Measurements from ENCODE around the gene PCDHGA3.

- TF ChIP-seq, protein P1, sequence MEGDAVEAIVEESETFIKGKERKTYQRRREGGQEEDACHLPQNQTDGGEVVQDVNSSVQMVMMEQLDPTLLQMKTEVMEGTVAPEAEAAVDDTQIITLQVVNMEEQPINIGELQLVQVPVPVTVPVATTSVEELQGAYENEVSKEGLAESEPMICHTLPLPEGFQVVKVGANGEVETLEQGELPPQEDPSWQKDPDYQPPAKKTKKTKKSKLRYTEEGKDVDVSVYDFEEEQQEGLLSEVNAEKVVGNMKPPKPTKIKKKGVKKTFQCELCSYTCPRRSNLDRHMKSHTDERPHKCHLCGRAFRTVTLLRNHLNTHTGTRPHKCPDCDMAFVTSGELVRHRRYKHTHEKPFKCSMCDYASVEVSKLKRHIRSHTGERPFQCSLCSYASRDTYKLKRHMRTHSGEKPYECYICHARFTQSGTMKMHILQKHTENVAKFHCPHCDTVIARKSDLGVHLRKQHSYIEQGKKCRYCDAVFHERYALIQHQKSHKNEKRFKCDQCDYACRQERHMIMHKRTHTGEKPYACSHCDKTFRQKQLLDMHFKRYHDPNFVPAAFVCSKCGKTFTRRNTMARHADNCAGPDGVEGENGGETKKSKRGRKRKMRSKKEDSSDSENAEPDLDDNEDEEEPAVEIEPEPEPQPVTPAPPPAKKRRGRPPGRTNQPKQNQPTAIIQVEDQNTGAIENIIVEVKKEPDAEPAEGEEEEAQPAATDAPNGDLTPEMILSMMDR (IDR thresholded peaks at IDR 0.05; ENCODE audit: low read depth, low read length) = no peak
- no peak for TF ChIP-seq EZH2phosphoT487 (IDR thresholded peaks at IDR 0.05; ENCODE audit: low read depth)
Measured at GRCh38 chr5:141389153-141390042, 45.8 kb downstream of the PCDHGA3 start.

Measured in OCI-LY3 (cell line).